WTC11 (cell line): ENCODE results near the gene DNAJC8. TPM values are rescaled to one million over a fixed set of nuclear protein-coding genes. Genes with fewer than 3 reads are reported as not detected.

ENCODE experiments used
- ATF1 ChIP-seq: sonication (generic); formaldehyde crosslinking; IDR thresholded peaks from 2 replicates; pipeline ENCODE4 v1.8.1; 2023; ENCODE audit warnings: mild to moderate bottlenecking, moderate library complexity, missing genetic modification reagents
- CDX4 ChIP-seq: fragments of 250-450 bp; sonication (Bioruptor Pico); IDR thresholded peaks from 2 replicates; pipeline ENCODE4 v1.9.0; 2021; ENCODE audit warnings: moderate library complexity, mild to moderate bottlenecking, inconsistent platforms, borderline replicate concordance
- E2F5 ChIP-seq: sonication (generic); formaldehyde crosslinking; IDR thresholded peaks from 2 replicates; pipeline ENCODE4 v1.8.1; 2022; ENCODE audit warnings: mild to moderate bottlenecking, moderate library complexity, missing genetic modification reagents
- FOXP1 ChIP-seq: sonication (generic); formaldehyde crosslinking; IDR thresholded peaks from 2 replicates; pipeline ENCODE4 v1.8.0; 2022; ENCODE audit warnings: missing genetic modification reagents, mild to moderate bottlenecking, moderate library complexity, borderline replicate concordance
- FOXP4 ChIP-seq: sonication (generic); formaldehyde crosslinking; IDR thresholded peaks from 2 replicates; pipeline ENCODE4 v1.8.0; 2022; ENCODE audit warnings: mild to moderate bottlenecking, missing genetic modification reagents
- GABPB1 ChIP-seq: sonication (generic); formaldehyde crosslinking; IDR thresholded peaks from 2 replicates; pipeline ENCODE4 v1.8.1; 2023; ENCODE audit warnings: mild to moderate bottlenecking, missing genetic modification reagents
- GRHL2 ChIP-seq: fragments of 250-450 bp; sonication (Bioruptor Pico); IDR thresholded peaks from 2 replicates; pipeline ENCODE4 v1.8.0; 2022; ENCODE audit warnings: mild to moderate bottlenecking, moderate library complexity; ENCODE audit not compliant: insufficient replicate concordance, severe bottlenecking
- GTF2I ChIP-seq: fragments of 250-450 bp; sonication (Bioruptor Pico); conservative IDR thresholded peaks from 2 replicates; pipeline ENCODE4 v1.4.0; 2021; ENCODE audit warnings: mild to moderate bottlenecking
- HMGA2 ChIP-seq: fragments of 250-450 bp; sonication (Bioruptor Pico); IDR thresholded peaks from 2 replicates; pipeline ENCODE4 v1.4.0; 2021; ENCODE audit warnings: mild to moderate bottlenecking, moderate library complexity
- JUN ChIP-seq: sonication (generic); formaldehyde crosslinking; IDR thresholded peaks from 2 replicates; pipeline ENCODE4 v1.8.0; 2023; ENCODE audit warnings: mild to moderate bottlenecking, missing genetic modification reagents
- MXD4 ChIP-seq: fragments of 250-450 bp; sonication (Bioruptor Pico); IDR thresholded peaks from 2 replicates; pipeline ENCODE4 v1.8.0; 2021; ENCODE audit warnings: mild to moderate bottlenecking, moderate library complexity, borderline replicate concordance
- NFATC4 ChIP-seq: fragments of 250-450 bp; sonication (Bioruptor Pico); IDR thresholded peaks from 2 replicates; pipeline ENCODE4 v1.9.0; 2021; ENCODE audit warnings: mild to moderate bottlenecking
- NFE2L1 ChIP-seq: sonication (generic); formaldehyde crosslinking; IDR thresholded peaks from 2 replicates; pipeline ENCODE4 v1.8.1; 2023; ENCODE audit warnings: missing genetic modification reagents
- TEAD1 ChIP-seq: sonication (generic); formaldehyde crosslinking; IDR thresholded peaks from 2 replicates; pipeline ENCODE4 v1.8.0; 2022; ENCODE audit warnings: mild to moderate bottlenecking, missing genetic modification reagents
- TP53 ChIP-seq: sonication (generic); formaldehyde crosslinking; IDR thresholded peaks from 2 replicates; pipeline ENCODE4 v1.8.1; 2023; ENCODE audit warnings: mild to moderate bottlenecking, missing genetic modification reagents
- ZNF121 ChIP-seq: sonication (generic); formaldehyde crosslinking; IDR thresholded peaks from 2 replicates; pipeline ENCODE4 v1.8.0; 2023; ENCODE audit warnings: missing genetic modification reagents
- ZNF317 ChIP-seq: sonication (generic); formaldehyde crosslinking; IDR thresholded peaks from 2 replicates; pipeline ENCODE4 v1.8.1; 2023; ENCODE audit warnings: low read depth, mild to moderate bottlenecking, moderate library complexity, missing genetic modification reagents, borderline replicate concordance
- ZNF416 ChIP-seq: fragments of 250-450 bp; sonication (Bioruptor Pico); IDR thresholded peaks from 2 replicates; pipeline ENCODE4 v1.9.0; 2021; ENCODE audit warnings: mild to moderate bottlenecking, inconsistent platforms
- ZNF423 ChIP-seq: fragments of 250-450 bp; sonication (Bioruptor Pico); IDR thresholded peaks from 2 replicates; pipeline ENCODE4 v2.1.2; 2022; ENCODE audit warnings: mild to moderate bottlenecking, moderate library complexity
- ZNF512 ChIP-seq: sonication (generic); formaldehyde crosslinking; IDR thresholded peaks from 2 replicates; pipeline ENCODE4 v1.8.1; 2022; ENCODE audit warnings: missing genetic modification reagents, borderline replicate concordance
- ZNF671 ChIP-seq: fragments of 250-450 bp; sonication (Bioruptor Pico); IDR thresholded peaks from 2 replicates; pipeline ENCODE4 v1.8.0; 2021; ENCODE audit warnings: mild to moderate bottlenecking
- total RNA-seq: library from RNA; stranded (reverse); gene quantifications from 3 replicates; pipeline ENCODE4 v1.2.3, GENCODE V29; 2021
- TF ChIP-seq, protein P1 (sequence below): fragments of 250-450 bp; sonication (Bioruptor Pico); IDR thresholded peaks from 2 replicates; pipeline ENCODE4 v1.9.0; 2021; ENCODE audit warnings: mild to moderate bottlenecking
- TF ChIP-seq, protein P2 (sequence below): sonication (generic); formaldehyde crosslinking; IDR thresholded peaks from 2 replicates; pipeline ENCODE4 v1.8.0; 2023; ENCODE audit warnings: missing genetic modification reagents
- TF ChIP-seq, protein P3 (sequence below): sonication (generic); formaldehyde crosslinking; IDR thresholded peaks from 2 replicates; pipeline ENCODE4 v1.8.1; 2022; ENCODE audit warnings: low read depth, mild to moderate bottlenecking, moderate library complexity, missing genetic modification reagents, borderline replicate concordance
- TF ChIP-seq, protein P4 (sequence below): sonication (generic); formaldehyde crosslinking; IDR thresholded peaks from 2 replicates; pipeline ENCODE4 v1.8.1; 2023; ENCODE audit warnings: mild to moderate bottlenecking, moderate library complexity, missing genetic modification reagents

Gene DNAJC8
- total RNA-seq, 1 experiment from 2014 or later, result 112 TPM

GRCh38 chr1:28259252-28259933, 26.6 kb upstream of the DNAJC8 start, which contains the start of gene SESN2 (continued):
- TF ChIP-seq FOXP4 (CRISPR knock-in tag), result 0 out of 2 replicates have a peak, but pooled peaks have one; percentile 37
- TF ChIP-seq, protein P1, sequence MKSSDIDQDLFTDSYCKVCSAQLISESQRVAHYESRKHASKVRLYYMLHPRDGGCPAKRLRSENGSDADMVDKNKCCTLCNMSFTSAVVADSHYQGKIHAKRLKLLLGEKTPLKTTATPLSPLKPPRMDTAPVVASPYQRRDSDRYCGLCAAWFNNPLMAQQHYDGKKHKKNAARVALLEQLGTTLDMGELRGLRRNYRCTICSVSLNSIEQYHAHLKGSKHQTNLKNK, result no peak
- TF ChIP-seq ZNF121, result peak; percentile 90
- TF ChIP-seq, protein P2, sequence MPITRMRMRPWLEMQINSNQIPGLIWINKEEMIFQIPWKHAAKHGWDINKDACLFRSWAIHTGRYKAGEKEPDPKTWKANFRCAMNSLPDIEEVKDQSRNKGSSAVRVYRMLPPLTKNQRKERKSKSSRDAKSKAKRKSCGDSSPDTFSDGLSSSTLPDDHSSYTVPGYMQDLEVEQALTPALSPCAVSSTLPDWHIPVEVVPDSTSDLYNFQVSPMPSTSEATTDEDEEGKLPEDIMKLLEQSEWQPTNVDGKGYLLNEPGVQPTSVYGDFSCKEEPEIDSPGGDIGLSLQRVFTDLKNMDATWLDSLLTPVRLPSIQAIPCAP (CRISPR knock-in tag), result no peak
- peak; percentile 98 for TF ChIP-seq GABPB1 (CRISPR knock-in tag)
- no peak for TF ChIP-seq ZNF317 (CRISPR knock-in tag)
- no peak for TF ChIP-seq TP53 (CRISPR knock-in tag)
- no peak for TF ChIP-seq ZNF423
- no peak for TF ChIP-seq ATF1 (CRISPR knock-in tag)
- no peak for TF ChIP-seq HMGA2 (CRISPR knock-in tag)
- no peak for TF ChIP-seq CDX4 (CRISPR knock-in tag)
- TF ChIP-seq ZNF671 (CRISPR knock-in tag), result 0 out of 2 replicates have a peak, but pooled peaks have one; percentile 26
- no peak for TF ChIP-seq JUN (CRISPR knock-in tag)
- 0 out of 2 replicates have a peak, but pooled peaks have one; percentile 49 for TF ChIP-seq NFATC4 (CRISPR knock-in tag)
- TF ChIP-seq E2F5 (CRISPR knock-in tag), result peak; percentile 32; the same call in 1 of the 2 replicates
- no peak for TF ChIP-seq ZNF416
- TF ChIP-seq FOXP1, result peak; percentile 93
- no peak for TF ChIP-seq GRHL2 (CRISPR knock-in tag)
- TF ChIP-seq NFE2L1, result 0 out of 2 replicates have a peak, but pooled peaks have one; percentile 30
- TF ChIP-seq MXD4 (CRISPR knock-in tag), result no peak
- TF ChIP-seq, protein P3, sequence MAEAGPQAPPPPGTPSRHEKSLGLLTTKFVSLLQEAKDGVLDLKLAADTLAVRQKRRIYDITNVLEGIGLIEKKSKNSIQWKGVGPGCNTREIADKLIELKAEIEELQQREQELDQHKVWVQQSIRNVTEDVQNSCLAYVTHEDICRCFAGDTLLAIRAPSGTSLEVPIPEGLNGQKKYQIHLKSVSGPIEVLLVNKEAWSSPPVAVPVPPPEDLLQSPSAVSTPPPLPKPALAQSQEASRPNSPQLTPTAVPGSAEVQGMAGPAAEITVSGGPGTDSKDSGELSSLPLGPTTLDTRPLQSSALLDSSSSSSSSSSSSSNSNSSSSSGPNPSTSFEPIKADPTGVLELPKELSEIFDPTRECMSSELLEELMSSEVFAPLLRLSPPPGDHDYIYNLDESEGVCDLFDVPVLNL (CRISPR knock-in tag), result peak; percentile 86
- TF ChIP-seq GTF2I, result no peak
- 0 out of 2 replicates have a peak, but pooled peaks have one; percentile 20 for TF ChIP-seq ZNF512 (CRISPR knock-in tag)
- TF ChIP-seq TEAD1 (CRISPR knock-in tag), result 0 out of 2 replicates have a peak, but pooled peaks have one; percentile 29
- TF ChIP-seq, protein P4, sequence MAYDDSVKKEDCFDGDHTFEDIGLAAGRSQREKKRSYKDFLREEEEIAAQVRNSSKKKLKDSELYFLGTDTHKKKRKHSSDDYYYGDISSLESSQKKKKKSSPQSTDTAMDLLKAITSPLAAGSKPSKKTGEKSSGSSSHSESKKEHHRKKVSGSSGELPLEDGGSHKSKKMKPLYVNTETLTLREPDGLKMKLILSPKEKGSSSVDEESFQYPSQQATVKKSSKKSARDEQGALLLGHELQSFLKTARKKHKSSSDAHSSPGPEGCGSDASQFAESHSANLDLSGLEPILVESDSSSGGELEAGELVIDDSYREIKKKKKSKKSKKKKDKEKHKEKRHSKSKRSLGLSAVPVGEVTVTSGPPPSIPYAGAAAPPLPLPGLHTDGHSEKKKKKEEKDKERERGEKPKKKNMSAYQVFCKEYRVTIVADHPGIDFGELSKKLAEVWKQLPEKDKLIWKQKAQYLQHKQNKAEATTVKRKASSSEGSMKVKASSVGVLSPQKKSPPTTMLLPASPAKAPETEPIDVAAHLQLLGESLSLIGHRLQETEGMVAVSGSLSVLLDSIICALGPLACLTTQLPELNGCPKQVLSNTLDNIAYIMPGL (CRISPR knock-in tag), result peak; percentile 16; the same call in 1 of the 2 replicates
